Activated CD8-positive, alpha-beta memory T cell treated with anti-CD3 and anti-CD28 coated beads, Interleukin-2, amount 50 U/mL, for 24 hours (primary cell): ENCODE measurements around the gene PRRT1B.

Experiments
- DNase-seq: peaks from one replicate; pipeline ENCODE4 v3.0.0-alpha.2; 2020; ENCODE audit errors: extremely low read depth

The PRRT1B gene

GRCh38 chr9:131579789-131580211 is 34.5 kb downstream of the PRRT1B start:
- no peak for DNase-seq

DNA sequence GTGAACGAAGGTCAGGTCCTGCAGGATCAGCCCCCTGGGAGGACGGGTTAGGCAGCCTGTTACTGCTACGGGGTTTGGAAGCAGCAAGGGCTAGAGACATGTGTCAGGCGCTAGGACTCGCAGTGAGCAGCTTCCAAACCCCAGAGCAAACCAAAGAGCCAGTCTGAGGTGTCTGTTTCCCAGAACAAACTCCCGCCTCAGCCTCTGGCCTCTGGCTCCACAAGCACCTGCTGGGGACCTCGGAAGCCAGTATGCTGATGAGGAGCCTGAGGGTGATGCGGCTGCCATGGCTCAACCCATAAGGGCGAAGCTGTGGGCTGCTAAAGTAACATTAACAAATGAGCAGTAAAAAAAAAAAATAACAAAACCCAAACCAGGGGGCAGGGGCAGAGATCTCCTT is 35.0 kb downstream of the PRRT1B start:
- DNase-seq = no peak

DNA sequence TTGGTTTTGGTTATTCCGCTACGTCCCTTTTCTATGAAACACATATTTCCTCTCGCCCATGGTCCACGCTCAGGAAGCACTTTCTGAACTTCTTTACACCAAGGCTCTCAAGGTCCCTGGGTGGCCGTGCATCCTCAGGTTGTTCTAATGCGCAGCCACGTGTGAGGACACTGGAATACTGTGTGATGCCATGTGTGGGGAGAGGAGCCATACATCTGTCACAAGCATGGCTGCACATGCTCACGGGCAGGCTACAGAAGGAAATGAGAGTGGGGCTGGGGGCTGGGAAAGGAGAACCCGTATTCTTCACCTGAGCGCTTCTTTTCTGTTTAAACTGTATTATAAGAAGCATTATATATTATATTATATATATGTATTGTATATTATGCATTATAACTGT is 36.7 kb downstream of the PRRT1B start:
- DNase-seq = no peak

DNA sequence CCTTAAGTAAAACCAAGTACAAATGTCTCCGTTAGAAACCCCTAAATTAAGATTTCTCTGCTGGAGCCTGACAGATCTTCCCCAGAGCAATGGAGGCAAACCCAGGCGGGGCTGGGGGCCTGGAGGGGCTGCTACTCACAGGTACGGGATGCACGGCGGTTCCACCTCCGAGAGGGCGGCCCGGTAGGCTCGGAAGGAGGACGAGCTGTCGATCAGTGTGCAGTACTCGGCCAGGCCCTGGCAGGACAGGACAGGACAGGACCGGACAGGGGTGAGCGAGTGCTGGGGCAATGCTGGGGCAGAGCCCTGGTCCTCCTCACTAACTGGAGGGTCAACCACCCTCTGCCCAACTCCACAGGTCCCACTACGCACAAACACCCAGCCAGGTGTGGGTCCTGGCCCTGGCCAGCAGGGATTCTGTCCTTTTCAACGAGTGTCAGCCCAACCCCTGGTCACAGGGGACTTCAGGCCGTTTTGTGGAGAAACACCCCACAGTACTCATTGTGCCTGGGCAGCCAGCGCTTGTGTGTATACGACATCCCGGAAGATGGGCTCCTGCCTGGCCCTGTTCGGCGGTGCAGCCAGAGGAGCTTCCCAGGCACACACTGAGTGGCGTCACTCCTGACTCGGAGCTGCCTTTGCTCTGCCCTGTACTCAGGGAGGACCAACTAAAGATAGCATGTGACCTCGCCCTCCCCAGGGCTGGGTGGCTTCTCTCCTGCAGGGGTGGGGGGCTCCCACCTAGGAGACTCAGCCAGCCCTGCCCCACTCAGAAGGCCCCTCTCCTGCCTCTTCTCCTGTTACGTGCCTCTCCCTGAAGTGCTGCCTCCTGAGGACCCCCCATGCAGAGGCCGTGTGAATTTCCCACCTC is 37.4 kb downstream of the PRRT1B start:
- DNase-seq = no peak

GRCh38 chr9:131583337-131583645 is 38.0 kb downstream of the PRRT1B start:
- no peak for DNase-seq

DNA sequence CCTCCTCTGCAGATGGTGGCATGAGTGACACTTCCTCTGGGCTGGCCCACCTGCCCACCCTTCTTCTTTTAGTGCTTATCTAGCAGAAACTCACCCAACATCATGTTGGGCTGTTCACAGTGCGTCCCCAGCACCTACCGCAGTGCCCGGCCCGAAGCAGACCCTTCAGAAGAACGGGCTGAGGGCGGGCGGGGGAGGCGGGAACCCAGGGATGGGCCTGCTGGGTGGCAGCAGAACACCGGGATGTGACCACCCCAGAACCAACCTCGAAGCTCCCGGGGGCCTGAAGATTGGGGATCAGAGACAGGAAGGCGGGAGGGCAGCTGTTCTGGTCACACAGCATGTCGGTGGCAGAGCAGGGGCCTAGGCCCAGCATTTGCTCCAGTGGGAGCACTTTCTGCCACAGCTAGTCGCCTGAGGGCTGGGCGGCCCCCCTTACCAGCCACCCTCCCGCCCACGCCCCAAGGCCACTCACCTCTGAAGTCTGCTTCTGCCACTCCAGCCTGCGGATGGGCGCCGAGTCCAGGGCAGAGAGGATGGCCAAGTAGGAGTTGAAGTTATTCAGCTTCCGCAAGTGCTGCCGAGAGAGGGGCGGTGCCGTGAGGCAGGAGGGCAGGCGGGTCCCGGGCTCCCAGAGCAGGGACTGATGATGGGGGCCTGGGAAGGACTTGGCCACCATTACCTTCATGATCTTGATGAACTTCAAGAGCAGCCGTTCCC is 38.7 kb downstream of the PRRT1B start:
- DNase-seq = no peak

DNA sequence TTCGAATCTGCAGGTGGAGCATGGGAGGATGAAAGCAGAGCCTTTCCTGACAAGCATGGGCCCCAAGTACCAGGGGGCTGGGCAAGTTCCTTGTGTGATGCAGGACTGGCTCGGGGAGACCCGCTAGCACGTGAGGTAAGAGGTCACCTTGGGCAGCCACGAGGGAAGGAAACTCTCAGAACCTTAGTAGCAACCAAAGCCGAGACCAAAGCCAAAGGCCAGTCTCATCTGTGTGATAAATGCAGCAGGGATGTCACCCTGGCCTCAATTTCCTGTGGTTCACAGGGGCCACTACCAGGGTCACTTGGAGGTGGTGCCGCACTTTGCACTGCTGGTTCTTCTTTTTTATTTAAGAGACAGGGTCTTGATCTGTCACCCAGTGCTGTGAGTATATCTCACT is 39.5 kb downstream of the PRRT1B start:
- no peak for DNase-seq

- no peak for DNase-seq
Observed at GRCh38 chr9:131585375-131585774, 40.1 kb downstream of the PRRT1B start.

DNA sequence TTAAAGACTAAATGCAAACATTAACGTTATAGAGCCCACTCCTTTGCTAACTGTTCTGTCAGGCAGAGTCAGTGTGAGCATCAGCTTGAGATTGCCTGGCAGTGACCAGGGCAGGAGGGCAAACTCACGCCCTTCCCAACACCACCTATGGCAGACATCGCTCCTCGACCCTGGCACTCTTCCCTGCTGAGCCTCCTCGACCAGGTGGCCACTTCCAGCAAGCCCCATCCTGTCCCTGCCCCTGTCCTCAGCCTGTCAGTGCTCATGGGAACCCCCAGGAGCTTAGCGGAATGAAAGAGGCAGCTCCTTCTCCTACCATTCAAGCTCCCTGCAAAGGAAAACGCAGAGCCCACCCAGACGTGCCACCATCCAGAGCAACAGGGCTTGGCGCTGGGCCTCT is 42.0 kb downstream of the PRRT1B start:
- no peak for DNase-seq

DNA sequence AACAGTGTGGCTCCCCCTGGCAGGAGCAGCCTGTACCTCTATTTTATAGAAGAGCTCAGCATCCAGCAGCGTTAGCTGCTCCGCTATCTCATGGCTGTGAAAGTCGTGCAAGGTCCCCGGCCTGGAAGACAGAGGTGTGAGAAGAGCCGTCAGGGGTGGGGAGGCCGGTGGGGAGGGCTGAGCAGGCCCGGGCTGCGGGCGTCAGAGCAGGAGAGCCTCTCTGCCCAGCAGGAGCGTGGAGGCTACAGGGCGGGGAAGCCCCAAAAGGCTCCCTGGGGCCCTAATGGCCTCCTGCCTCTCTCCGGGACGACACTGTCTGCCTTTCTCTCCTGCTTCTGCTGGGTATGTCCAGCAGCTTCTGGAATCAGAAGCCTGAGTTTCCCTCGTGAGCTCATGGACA is 42.6 kb downstream of the PRRT1B start:
- DNase-seq = no peak

- no peak for DNase-seq
Observed at GRCh38 chr9:131588396-131588795, 43.1 kb downstream of the PRRT1B start.

GRCh38 chr9:131589124-131589711 is 43.9 kb downstream of the PRRT1B start:
- DNase-seq = no peak

DNA sequence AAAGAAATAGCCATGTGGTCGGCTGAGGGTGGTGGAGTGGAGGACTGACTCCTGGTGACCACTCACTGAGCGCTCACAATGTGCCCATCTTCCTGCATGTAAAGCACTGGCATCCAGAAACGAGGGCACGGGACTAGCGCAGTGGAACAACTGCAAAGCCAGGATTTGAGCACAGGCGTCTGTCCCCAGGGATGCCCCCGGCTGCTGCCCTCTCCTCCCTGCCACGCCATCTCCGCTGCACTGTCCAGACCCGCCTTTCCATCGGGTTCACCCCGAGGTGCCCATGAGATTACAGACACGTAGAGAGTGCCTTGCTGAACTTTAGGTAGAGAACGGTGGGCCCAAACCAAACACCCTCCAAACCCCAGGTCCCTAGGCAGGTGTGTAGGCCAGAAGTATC is 44.7 kb downstream of the PRRT1B start:
- no peak for DNase-seq

GRCh38 chr9:131590449-131590848 is 45.1 kb downstream of the PRRT1B start:
- DNase-seq = no peak

DNA sequence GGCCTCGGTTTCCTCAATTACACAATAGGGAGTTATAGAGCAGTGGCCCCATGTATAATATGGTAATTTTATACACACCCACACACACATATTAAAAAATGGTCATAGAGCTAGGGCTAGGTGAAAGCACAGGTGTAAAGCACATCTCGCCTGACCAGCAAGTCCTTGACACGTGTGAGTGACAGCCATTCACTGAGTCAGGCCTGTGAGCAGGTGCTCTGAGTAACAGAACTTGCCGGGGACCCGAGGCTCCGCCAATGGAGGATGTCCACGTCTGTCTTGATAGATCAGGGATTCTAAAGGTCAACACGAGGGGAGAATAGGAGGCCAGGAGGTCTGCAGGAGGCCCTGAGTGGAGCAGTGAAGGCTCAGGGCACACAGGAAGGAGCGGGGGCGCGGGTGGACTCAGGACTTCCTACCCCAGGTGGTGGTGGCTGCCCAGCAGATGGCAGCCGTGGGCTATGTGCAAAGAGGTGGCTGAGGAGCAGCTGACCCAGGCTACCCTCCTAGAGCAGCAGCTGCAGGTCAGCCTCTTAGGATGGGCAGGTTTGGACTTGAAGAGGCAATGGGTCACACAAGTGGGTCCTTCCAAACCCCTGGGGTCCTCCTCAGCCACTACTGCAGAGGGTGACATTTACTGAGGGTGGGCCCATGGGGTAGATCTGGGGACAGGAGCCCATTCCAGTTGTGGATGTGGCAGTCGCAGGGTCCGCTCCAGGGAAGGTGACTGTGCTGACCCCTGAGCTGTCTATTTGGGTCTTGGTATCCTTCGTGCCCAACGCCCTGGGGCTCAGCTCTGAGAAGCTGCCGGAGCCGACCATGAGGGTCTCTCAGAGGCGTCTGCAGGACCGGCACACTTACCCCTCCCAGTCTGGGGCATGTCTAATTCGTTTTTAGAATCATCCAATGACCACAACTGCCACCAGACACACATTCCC is 45.9 kb downstream of the PRRT1B start:
- DNase-seq = peak; percentile 39

- no peak for DNase-seq
Observed at GRCh38 chr9:131591845-131592208, 46.5 kb downstream of the PRRT1B start.

DNA sequence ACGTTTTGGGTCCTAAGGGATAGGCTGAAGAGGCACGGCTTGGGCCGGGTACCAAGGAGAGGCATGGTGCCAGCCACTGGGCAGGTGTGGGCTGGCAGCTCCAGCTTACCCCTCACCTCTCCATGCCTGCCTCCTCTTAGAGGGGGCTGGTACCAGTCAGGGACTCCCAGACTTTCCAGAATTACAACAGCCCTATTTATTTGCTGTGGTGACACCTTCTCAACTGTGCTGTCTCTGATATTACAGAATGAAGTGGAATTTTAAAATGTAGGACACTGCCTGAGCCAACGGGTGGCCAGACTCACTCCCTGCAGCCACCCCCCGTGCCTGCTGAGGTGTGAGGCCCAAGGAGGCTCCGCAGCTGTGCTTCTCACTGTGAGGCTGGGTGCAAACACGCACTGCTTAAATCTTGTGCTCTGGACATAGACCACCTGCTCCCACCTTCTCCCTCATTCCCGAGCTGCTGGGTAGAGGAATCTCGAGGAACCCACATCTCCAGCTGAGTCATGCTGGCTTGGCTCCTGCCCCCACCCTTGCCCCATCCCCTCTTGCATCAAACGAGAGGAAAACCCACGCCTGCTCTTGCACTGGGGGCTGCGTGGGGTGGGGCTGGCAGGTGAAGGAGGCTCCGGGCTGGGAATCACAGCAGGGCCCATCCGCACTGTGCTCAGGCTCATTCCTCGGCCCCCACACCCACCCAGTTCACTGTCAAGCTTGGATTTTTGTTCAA is 47.9 kb downstream of the PRRT1B start:
- DNase-seq = no peak

DNA sequence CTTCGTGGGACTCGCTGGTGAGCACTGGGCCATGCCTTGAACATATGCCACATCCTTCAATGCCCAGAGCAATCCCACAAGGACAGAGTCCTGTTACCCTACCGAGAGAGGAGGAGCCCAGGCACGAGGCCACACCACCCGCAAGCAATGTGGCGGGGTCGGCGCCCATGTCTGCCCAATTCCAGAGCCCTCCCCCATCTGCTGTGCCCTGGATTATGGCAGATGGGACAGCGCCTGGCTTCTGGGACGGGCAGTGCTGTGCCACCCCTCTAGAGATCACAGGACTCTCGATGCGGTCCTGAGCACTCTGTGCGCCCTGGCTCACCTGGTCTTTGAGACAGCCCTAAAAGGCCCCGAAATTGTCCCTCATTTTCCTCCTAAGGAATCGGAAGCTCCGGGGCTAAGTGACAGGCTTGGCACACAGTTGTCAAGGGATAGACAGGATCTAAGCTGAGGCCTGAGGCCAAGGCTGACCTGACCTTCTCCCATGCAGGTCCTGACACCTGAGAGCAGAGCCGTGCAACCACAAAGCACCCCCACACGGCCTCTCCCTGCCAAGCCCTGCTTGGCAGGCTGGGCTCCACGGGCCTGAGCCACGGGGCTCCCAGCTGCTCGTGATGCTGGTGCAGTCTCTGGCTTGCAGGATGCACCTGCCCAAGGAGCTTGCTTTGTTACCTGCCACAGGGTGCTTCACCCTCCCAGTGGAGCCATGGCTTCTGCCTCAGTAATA is 48.8 kb downstream of the PRRT1B start:
- DNase-seq = no peak

DNA sequence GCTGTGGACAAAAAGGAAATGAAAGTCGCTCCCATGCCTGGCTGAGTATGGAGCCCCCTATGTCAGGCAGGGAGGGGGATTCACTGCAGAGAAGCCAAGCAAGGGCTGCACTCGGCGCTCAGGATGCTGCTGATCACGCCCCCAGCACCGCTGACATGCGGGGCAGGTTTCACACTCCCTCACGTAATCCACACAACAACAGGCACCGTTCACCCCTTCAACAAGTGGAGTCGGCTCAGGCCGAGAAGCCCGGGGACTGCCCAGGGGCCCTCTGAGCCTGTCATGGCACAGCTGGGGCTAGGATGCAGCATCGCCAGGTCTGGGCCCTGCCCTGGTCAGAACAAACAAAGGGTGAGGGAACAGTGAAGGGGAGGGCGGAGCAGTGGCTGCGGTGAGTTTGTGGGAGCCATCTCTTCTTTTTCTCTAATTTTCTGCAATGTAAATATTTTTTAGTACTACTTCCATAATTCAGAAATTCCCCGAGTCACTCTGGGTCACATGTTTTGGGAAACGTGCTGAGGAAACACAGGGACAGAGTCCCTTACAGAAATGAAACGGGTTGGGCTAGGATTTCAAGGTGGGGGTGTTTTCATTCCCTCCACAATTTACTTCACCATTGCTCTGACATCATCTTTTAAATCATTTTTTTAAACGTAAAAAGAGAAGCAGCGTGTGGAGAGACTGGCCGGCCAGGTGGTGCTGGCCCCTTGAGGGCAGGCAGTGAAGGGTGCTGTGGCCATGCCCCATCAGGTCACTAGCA is 49.8 kb downstream of the PRRT1B start:
- no peak for DNase-seq
